Neutrophil (primary cell): Measurements from ENCODE around the gene CIT.

Experiments
- H3K27ac ChIP-seq: fragments of 200-600 bp; sonication (generic); 2 replicates; pipeline ENCODE4 v1.5.1; 2016; ENCODE audit warnings: mild to moderate bottlenecking, moderate library complexity
- H3K27me3 ChIP-seq: fragments of 200-600 bp; sonication (generic); 2 replicates; pipeline ENCODE4 v1.6.0; 2016; ENCODE audit warnings: mild to moderate bottlenecking
- H3K36me3 ChIP-seq: fragments of 200-600 bp; sonication (generic); 2 replicates; pipeline ENCODE4 v1.5.1; 2017
- H3K4me1 ChIP-seq, 2 experiments: fragments of 200-600 bp in 1 of 2; sonication (generic) in 1 of 2; 1 replicate in 1 of 2; 2 replicates in 1 of 2; pipeline versions ENCODE4 v1.5.1 to v1.6.1; 2013 to 2016; ENCODE audit warnings: low read depth in 1 of 2, low read length in 1 of 2, mild to moderate bottlenecking in 1 of 2, moderate library complexity in 1 of 2; ENCODE audit not compliant: control insufficient read depth in 1 of 2, insufficient read depth in 1 of 2
- H3K4me3 ChIP-seq, 2 experiments: fragments of 200-600 bp in 1 of 2; sonication (generic) in 1 of 2; 1 replicate in 1 of 2; 2 replicates in 1 of 2; pipeline ENCODE4 v1.5.1; 2013 to 2016; ENCODE audit warnings: low read depth in 1 of 2, low read length in 1 of 2, mild to moderate bottlenecking in 1 of 2, moderate library complexity in 1 of 2
- H3K9me3 ChIP-seq: fragments of 200-600 bp; sonication (generic); 2 replicates; pipeline ENCODE4 v1.5.1; 2016
- TF ChIP-seq, protein P1 (sequence below): fragments of 200-600 bp; sonication (generic); IDR thresholded peaks from 2 replicates; pipeline ENCODE4 v1.5.1; 2016; ENCODE audit warnings: antibody characterized with exemption

The CIT gene

DNA sequence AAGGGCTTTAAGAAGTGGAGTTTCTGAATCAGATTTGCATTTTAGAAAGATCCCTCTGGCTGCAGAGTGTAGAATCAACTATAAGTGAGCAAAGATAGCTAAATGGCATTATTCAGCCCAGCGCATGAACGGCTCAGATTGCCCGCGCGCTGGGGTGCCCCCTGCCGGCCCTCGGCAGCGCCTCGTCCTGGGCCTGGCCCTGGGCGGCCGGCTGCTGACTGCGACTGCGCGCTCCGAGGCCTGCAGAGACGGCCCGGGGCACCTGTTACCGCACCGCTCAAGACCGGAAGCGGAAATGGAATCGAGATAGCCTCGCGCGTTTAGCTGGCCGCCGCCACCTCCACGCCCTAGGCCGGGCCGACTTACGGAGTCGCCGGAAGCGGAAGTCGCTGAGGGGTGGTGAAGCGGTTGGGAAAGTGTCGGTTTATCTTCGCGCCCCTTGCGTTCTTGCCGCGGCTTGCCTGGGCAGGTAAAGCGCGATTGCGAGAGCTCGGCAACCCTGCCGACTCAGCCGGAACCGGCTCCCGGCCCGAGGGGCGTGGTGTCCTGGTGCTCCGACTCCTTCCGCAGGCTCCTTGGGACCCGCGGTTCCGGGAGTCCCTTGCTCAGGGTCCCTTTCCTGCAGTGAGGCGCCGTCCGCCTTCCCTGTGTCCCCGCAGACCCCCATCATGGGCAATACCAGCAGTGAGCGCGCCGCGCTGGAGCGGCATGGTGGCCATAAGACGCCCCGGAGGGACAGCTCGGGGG is 209.4 kb downstream of the CIT start, which contains the start of gene PRKAB1:
PRKAB1 (plus strand) TSS at position 557 of the 747 bp plus-strand sequence; CDS start at position 669, 112 bp downstream.
- Histone ChIP-seq H3K9me3 (no peaks in the 10 kb centered on the region), H3K27ac (peak within 1 kb of the TSS; percentile 92), H3K36me3 (peaks cover 28% of the 10 kb centered on the region), H3K27me3 (no peaks in the 10 kb centered on the region), H3K4me1 (peaks cover 48 to 54% of the 10 kb centered on the region in 2 experiments), H3K4me3 (peak within 1 kb of the TSS; percentile 67 to 86)
- TF ChIP-seq, protein P1, sequence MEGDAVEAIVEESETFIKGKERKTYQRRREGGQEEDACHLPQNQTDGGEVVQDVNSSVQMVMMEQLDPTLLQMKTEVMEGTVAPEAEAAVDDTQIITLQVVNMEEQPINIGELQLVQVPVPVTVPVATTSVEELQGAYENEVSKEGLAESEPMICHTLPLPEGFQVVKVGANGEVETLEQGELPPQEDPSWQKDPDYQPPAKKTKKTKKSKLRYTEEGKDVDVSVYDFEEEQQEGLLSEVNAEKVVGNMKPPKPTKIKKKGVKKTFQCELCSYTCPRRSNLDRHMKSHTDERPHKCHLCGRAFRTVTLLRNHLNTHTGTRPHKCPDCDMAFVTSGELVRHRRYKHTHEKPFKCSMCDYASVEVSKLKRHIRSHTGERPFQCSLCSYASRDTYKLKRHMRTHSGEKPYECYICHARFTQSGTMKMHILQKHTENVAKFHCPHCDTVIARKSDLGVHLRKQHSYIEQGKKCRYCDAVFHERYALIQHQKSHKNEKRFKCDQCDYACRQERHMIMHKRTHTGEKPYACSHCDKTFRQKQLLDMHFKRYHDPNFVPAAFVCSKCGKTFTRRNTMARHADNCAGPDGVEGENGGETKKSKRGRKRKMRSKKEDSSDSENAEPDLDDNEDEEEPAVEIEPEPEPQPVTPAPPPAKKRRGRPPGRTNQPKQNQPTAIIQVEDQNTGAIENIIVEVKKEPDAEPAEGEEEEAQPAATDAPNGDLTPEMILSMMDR: peak; percentile 97

DNA sequence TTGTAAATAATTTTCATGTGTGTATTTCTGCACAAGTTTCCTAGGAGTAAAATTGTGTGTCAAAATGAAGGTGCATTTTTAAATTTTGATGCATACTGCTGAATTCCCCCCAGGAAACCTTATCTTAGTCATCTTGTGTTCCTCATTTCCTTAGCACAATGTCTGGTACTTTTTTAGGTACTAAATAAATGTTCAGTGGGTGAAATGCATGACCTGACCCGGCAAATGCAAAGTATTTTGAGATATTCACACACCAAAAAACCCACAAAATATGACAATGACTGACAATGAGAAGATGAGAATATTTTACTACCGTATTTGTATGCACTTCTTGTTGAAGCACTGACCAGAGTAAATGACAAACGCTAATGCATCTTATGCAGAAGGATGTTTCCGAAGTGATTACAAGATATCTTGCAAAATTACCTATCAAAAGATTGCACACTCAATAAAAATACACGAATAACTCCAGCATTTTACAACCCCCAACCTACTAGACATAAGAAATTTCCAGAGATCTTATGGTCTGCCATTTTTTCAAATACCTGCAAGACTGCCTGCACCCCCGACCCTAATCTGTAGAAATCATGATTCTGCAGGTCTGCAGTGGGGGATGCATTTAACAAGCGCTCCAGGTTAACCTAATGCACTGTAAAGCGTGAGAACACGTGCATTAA is 210.1 kb downstream of the CIT start:
- H3K27ac ChIP-seq: peak overlapping the region; percentile 92
- H3K4me3 ChIP-seq: peak overlapping the region; percentile 67 to 86
- TF ChIP-seq, protein P1: no peak
- no peaks in the 10 kb centered on the region for H3K9me3 ChIP-seq
- H3K27me3 ChIP-seq: no peaks in the 10 kb centered on the region
- peaks cover 40 to 49% of the 10 kb centered on the region in 2 experiments for H3K4me1 ChIP-seq
- peaks cover 21% of the 10 kb centered on the region for H3K36me3 ChIP-seq

DNA sequence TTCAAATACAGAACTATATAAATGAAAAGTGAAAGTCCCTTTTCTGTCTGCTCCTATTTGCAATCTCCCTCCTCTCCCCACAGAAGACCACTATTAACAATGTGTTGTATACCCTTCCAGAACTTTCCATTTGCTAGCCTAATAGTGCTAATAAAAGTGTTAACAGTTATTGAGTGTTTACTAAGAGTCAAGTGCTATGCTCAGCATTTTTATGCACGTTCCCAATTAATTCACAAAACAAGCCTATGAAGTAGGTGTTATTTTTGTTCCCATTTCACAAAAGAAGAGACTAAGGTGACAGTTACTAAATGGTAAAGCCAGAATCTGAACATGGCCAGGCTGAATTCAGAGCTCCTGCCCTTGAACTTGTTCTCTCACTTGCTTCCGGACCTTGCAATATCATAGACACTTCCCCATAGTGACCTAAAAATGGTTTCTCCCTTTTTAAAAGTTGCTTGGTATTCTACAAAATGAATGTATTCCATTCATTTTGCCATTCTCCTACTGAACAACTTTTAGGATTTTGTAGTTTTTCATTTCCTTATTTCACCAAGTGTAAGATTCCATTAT is 210.8 kb downstream of the CIT start:
- Histone ChIP-seq H3K9me3 (no peaks in the 10 kb centered on the region), H3K27me3 (no peaks in the 10 kb centered on the region), H3K4me1 (peaks cover 39 to 44% of the 10 kb centered on the region in 2 experiments), H3K36me3 (peaks cover 15% of the 10 kb centered on the region), H3K27ac (peak overlapping the region; percentile 92), H3K4me3 (peak overlapping the region in 1 of 2 experiments; percentile 86)
- TF ChIP-seq, protein P1: no peak

DNA sequence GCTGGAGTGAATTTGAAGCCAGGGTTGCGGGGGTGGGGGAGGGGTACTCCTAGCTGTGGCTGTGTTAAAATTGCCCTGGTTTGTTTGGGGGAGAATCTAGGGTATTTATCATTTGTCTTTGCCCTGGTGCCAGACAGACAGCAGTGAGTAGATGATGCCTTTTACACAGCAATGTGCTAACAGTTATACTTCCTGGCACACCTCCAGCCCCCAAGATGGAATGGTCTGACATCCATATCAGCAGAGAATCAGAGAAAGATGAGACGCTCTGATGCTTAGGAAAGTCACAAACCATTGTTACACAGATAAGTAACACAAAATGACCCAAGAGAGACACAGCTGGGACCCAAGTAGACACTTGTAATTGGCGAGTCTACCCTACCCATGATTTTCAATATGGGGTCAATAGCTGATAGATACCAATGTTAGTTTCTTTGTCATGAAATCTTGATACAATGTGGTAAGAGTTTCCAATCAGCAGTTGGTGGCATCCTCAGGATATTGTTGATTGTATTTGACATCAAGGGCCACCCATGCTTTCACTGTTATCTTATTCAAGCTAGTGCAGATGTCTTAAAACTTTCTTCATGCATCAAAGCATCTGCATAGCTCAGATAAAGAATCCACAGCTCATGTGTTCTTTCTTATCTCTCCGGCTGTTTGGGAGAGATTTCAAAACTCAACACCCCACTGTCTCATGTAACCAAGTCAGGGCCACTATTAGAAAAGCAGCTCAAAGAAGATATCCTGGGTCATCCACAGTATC is 211.8 kb downstream of the CIT start:
- no peaks in the 10 kb centered on the region for H3K9me3 ChIP-seq
- H3K27me3 ChIP-seq: no peaks in the 10 kb centered on the region
- no peak overlapping the region for H3K27ac ChIP-seq
- H3K4me3 ChIP-seq: no peak overlapping the region
- peaks cover 38 to 41% of the 10 kb centered on the region in 2 experiments for H3K4me1 ChIP-seq
- TF ChIP-seq, protein P1: no peak
- H3K36me3 ChIP-seq: peaks cover 5% of the 10 kb centered on the region

DNA sequence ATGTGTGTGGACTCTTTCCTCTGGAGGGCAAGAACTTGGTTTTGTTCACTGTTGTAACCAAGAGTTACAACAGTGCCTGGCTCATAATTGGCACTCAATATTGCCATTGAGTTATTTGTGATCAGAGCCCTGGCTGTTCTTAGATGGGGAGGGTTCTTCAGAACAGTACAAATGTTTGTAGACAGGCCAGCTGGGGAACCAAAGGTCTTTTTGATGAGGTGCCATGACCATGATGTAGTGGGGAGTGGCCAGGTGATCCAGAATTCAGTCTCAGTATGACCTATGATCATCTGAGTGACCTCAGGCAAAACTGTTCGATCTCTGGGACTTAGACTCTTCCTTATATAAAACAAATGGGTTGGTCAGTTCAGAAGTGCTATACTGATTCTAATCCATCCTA is 212.5 kb downstream of the CIT start:
- TF ChIP-seq, protein P1: no peak
- Histone ChIP-seq H3K9me3 (no peaks in the 10 kb centered on the region), H3K36me3 (no peaks in the 10 kb centered on the region), H3K27ac (no peak overlapping the region), H3K27me3 (no peaks in the 10 kb centered on the region), H3K4me1 (peaks cover 33 to 35% of the 10 kb centered on the region in 2 experiments), H3K4me3 (no peak overlapping the region)
